Hepatocyte (in vitro differentiated cells): ENCODE results near the gene LARP1.

Experiments
- CTCF ChIP-seq: fragments of 200-600 bp; sonication (generic); IDR thresholded peaks from 2 replicates; pipeline ENCODE4 v1.5.1; 2016; ENCODE audit warnings: antibody characterized with exemption, mild to moderate bottlenecking; ENCODE audit not compliant: poor library complexity
- EZH2 ChIP-seq: fragments of 200-600 bp; sonication (generic); IDR thresholded peaks from 2 replicates; pipeline ENCODE4 v1.6.1; 2016; ENCODE audit warnings: antibody characterized with exemption, mild to moderate bottlenecking, borderline replicate concordance

GRCh38 chr5:154743812-154744211 is 11.4 kb upstream of the LARP1 start:
- no peak for TF ChIP-seq CTCF
- no peak for TF ChIP-seq EZH2
